HepG2 (cell line): ENCODE results near the gene GGTLC3.
"Not testable (repeated sequence)": the region's sequence is repeated elsewhere in the genome, so short reads cannot be mapped to it uniquely, and the experiment has no call there.

Source experiments
- EP300 ChIP-seq, 3 experiments: sonication (generic) in 1 of 3; formaldehyde crosslinking in 1 of 3; IDR thresholded peaks; 2 replicates each; pipeline versions ENCODE4 v1.5.1 to v1.6.1; 2011 to 2020; ENCODE audit warnings: low read depth in 2 of 3, low read length in 2 of 3, borderline replicate concordance in 1 of 3, improper control_type of control experiment in 1 of 3, mild to moderate bottlenecking in 1 of 3, missing genetic modification reagents in 1 of 3, moderate library complexity in 1 of 3
- MAFG ChIP-seq: sonication (generic); formaldehyde crosslinking; IDR thresholded peaks from 2 replicates; pipeline ENCODE4 v1.5.1; 2020; ENCODE audit warnings: mild to moderate bottlenecking, missing genetic modification reagents
- POLR2A ChIP-seq, 2 experiments: IDR thresholded peaks; 2 replicates each; pipeline ENCODE4 v1.6.1; 2011; ENCODE audit warnings: low read depth in 2 of 2, low read length in 2 of 2, mild to moderate bottlenecking in 1 of 2, moderate library complexity in 1 of 2; ENCODE audit not compliant: insufficient read depth in 1 of 2
- RFXANK ChIP-seq: IDR thresholded peaks from 2 replicates; pipeline ENCODE4 v1.6.1; 2016
- ZNF24 ChIP-seq: fragments of 450-650 bp; IDR thresholded peaks from 2 replicates; pipeline ENCODE4 v1.6.1; 2017; ENCODE audit warnings: antibody characterized with exemption, mild to moderate bottlenecking
- ZNF563 ChIP-seq: sonication (generic); formaldehyde crosslinking; IDR thresholded peaks from 2 replicates; pipeline ENCODE4 v1.8.0; 2022; ENCODE audit warnings: mild to moderate bottlenecking, moderate library complexity, missing genetic modification reagents
- ZNF737 ChIP-seq: sonication (generic); formaldehyde crosslinking; IDR thresholded peaks from 2 replicates; pipeline ENCODE4 v1.5.0; 2020; ENCODE audit warnings: missing genetic modification reagents, mild to moderate bottlenecking, borderline replicate concordance
- TF ChIP-seq, protein P1 (sequence below): IDR thresholded peaks from 2 replicates; pipeline ENCODE4 v1.6.1; 2012; ENCODE audit warnings: inconsistent platforms

GRCh38 chr22:18558939-18559338 is 41.0 kb upstream of the GGTLC3 start:
- not testable (repeated sequence) for TF ChIP-seq MAFG; EP300 (IDR thresholded peaks at IDR 0.05; ENCODE audit: low read depth in 2 of 2, low read length in 2 of 2); EP300 (CRISPR knock-in tag; IDR thresholded peaks at IDR 0.05; ENCODE audit: borderline replicate concordance); RFXANK (CRISPR knock-in tag); ZNF563 (CRISPR knock-in tag); ZNF737 (CRISPR knock-in tag); POLR2A (IDR thresholded peaks at IDR 0.05; ENCODE audit: insufficient read depth in 1 of 2, low read depth in 2 of 2, low read length in 2 of 2); ZNF24
- TF ChIP-seq, protein P1, sequence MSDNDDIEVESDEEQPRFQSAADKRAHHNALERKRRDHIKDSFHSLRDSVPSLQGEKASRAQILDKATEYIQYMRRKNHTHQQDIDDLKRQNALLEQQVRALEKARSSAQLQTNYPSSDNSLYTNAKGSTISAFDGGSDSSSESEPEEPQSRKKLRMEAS, result not testable (repeated sequence)
